HG03103 (cell line): ENCODE data around the gene CACUL1.
"Not testable (repeated sequence)": the region's sequence is repeated elsewhere in the genome, so short reads cannot be mapped to it uniquely, and the experiment has no call there.

Experiments used
- ATAC-seq: cut with Tn5 transposase; IDR thresholded peaks from one replicate; pipeline ENCODE4 v1.9.1; 2021; ENCODE audit warnings: low read depth; ENCODE audit not compliant: unreplicated experiment

Gene CACUL1

GRCh38 chr10:118769898-118770600 lies 15.3 kb upstream of the CACUL1 start:
- ATAC-seq = no peak

- ATAC-seq = no peak
Measured at GRCh38 chr10:118768041-118768919, 13.5 kb upstream of the CACUL1 start.

- ATAC-seq = no peak
Measured at GRCh38 chr10:118767297-118768040, 12.7 kb upstream of the CACUL1 start.

DNA sequence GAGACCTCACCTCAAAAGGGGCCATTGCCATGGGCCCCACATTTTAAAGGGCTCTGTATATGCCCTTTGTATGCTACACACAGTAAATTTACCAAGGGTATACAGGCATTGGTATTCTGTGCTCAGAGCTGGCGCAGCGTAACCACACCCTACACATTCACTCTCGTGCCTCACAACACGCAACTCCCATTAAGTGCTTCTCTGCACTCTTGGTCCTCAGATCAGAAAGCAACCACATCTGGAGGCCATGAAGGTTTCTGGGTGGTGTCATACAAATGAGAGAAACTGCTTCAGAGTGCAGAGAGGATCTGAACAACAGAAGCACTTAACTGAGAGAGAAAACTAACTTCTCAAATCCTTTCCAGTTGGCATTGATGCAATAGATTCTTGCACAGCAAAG lies 9.4 kb upstream of the CACUL1 start:
- ATAC-seq = no peak

GRCh38 chr10:118763202-118763988 lies 8.6 kb upstream of the CACUL1 start:
- ATAC-seq = no peak

- ATAC-seq = no peak
Measured at GRCh38 chr10:118760265-118760664, 5.5 kb upstream of the CACUL1 start.

- no peak for ATAC-seq
Measured at GRCh38 chr10:118758449-118758848, 3.7 kb upstream of the CACUL1 start.

DNA sequence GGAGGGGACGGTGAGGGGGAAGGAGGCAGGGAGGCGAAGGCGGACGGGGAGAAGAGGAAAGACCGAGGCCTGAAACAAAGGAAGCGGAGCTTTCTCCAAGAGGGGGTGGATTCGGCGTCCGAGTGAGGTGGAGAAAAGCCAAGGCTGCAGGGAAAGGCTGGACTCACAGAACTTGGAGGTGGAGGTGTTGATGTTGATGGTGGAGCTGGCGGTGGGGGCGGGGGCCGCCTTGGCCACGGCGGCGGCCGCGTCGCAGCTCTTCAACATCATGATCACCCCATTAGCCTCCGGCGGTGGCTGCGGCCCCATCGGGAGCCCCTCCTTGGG lies 578 bp downstream of the CACUL1 start:
- peak; percentile 12 for ATAC-seq

DNA sequence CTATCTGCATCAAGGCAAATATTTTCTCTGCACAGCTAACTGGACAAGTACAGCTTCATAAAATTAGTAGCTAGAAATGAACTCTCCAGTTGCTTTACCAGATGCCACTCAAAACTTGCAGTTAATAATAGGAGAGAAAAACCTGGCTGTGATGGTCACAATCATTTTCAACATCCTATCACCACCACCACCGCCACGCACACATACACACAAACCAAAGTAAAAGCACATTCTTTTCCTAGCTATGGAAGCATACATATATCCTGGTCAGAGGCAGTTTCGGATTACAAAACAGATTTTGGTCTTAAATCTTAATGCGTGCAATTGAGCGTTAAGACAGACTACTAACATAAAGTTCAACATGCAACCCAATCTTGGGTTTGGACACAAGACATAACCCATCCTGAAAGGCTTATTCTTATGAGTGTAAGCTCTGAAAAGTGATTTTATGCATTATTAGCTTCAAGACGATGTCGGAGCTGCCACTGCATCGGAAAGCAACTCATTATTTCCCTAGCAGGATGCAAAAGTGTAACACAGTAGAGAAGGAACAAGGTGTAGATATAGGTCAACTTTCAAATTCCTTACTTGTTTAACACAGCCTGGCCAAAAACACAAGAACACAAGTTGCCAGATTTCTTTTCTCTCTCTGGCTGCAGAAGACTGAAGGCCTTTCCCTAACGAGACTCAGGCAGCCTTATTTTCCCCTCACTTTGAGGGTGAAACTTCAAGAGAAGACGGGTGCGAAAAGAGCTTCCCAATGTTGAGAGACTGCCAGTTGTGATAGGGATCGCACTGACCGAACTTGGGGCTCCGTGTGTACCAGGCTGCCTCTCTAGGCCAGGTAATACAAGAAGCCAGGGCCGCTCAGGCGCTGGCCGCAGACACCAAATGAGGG lies 1.2 kb downstream of the CACUL1 start:
- no peak for ATAC-seq

DNA sequence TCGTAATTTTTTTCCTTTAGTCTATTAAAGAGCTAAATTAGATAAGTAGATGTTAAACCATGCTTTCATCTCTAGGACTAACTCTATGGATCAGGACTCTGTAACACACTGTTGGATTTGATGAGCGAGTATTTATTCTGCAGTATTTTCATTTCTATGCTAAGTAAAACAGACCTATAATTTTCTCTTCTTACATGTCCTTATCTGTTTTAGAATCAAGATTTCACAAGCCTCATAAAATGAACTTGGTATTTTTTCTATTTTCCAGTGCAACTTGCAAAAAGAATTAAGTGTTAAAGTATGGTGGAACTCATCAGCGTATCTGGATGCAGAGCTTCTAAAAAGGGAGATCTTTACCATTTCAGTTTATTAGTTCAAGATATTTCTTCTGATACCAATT lies 2.4 kb downstream of the CACUL1 start:
- no peak for ATAC-seq

GRCh38 chr10:118751265-118751664 lies 3.5 kb downstream of the CACUL1 start:
- no peak for ATAC-seq

- no peak for ATAC-seq
Measured at GRCh38 chr10:118748041-118748440, 6.7 kb downstream of the CACUL1 start.

DNA sequence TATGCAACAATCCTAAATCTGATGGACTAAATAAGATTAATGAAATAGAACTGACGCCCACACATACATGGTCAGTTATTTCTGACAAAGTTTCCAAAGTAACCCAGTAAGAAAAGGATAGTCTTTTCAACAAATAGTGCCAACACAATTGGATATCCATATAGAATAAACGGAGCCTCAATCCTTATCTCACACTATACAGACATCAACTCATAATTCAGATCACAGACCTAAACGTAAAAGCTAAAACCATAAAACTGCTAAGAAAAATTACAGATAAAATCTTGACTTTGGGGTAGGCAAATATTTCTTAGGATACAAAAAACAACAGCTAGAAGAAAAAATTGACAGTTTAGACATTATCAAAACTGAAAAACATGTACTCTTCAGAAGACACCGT lies 8.5 kb downstream of the CACUL1 start:
- no peak for ATAC-seq

DNA sequence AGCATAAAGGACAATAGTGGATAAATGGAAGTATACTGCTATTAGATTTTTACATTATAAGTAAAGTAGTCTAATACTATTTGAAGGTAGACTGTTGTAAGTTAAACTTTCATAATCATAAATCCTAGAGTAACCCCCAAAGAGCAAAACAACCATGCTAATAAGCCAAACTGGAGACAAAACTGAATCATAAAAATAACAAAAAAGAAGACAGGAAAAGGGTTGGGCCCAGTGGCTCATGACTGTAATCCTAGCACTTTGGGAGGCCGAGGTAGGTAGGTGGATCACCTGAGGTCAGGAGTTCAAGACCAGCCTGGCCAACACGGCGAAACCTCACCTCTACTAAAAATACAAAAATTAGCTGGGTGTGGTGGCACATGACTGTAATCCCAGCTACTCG lies 9.7 kb downstream of the CACUL1 start:
- ATAC-seq = no peak

- not testable (repeated sequence) for ATAC-seq
Measured at GRCh38 chr10:118744346-118744918, 10.3 kb downstream of the CACUL1 start.

DNA sequence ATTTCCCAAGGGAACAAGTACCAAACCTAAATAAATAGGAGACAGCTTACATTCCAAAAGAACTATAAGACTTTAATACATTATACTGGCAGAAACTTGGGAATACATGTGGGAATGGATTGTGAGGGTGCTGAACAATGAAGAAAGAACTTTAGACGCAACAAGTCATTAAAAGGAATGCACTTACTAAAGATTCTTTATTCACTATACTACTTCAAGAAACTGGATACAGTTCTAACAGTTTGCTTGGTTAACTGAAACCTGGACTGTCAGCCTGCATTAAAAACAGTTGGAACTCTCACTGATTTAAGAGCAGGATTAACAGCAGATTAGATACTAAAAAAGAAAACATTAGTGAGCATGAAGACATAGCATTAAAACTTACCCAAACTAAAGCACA lies 12.0 kb downstream of the CACUL1 start:
- ATAC-seq = no peak

GRCh38 chr10:118742032-118742431 lies 12.7 kb downstream of the CACUL1 start:
- no peak for ATAC-seq

GRCh38 chr10:118738406-118738805 lies 16.4 kb downstream of the CACUL1 start:
- no peak for ATAC-seq

DNA sequence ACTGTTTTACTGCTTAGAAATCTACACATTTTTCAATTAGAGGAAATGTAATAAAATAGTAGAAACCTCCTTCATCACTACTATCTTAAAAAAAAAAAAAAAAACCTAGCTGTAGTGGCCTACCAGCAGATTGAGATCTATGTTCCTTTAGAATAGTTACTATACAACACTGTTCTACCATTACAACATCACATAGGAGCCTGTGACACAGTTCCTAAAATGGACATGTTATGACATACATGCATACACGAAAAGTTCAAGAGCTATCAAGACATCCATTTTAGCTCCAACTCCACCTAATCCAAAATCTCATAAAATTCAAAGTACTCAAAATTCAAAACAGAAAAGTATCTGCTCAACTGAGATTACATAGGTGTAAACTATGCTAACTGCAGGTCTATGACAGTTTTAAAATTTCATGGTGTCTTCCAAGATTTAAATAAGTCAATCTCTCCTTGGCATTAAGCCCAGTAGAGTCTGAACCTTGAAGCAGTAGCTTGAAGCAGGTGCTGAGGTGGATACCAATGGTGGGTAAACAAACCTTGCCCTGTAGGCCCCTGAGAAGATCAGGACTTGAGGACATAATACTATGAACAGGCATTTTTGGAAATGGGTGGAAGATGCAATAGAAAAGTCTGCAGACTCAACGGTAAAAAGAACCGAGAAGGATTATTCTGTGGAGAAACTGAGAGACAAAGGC lies 17.0 kb downstream of the CACUL1 start:
- no peak for ATAC-seq
